Activated naive CD4-positive, alpha-beta T cell treated with anti-CD3 and anti-CD28 coated beads, Interleukin-2, amount 10 ng/mL, durations not matched to agents 5 hours and 36 hours (primary cell): ENCODE results near the gene RRAD. TPM values are rescaled to one million over a fixed set of nuclear protein-coding genes. Genes with fewer than 3 reads are reported as not detected.

Source experiments
- total RNA-seq, 2 experiments: library from RNA; stranded (reverse); gene quantifications; one replicate each; pipeline ENCODE4 v1.2.3, GENCODE V29; 2021

The RRAD gene
- total RNA-seq: under 1 TPM; 0.29 to 0.38 TPM

GRCh38 chr16:66925322-66925840 is at the start of gene RRAD:
Gene RRAD, minus strand, starts transcription at chr16:66925535. Its CDS starts 356 bp downstream, at chr16:66925179.

GRCh38 chr16:66961065-66961744 is 35.9 kb upstream of the RRAD start, which contains the start of gene CES3:
Gene CES3, plus strand, starts transcription at chr16:66961266. Its CDS starts 42 bp downstream, at chr16:66961308.

GRCh38 chr16:66935314-66936011 is 10.1 kb upstream of the RRAD start, which contains the start of gene CES2:
Gene CES2, plus strand, starts transcription at chr16:66935516. Its CDS starts 120 bp downstream, at chr16:66935636.

GRCh38 chr16:66934138-66934838 is 9.0 kb upstream of the RRAD start, which contains the start of gene CIAO2B:
Gene CIAO2B, minus strand, starts transcription at chr16:66934402. Its CDS starts 38 bp downstream, at chr16:66934364.

GRCh38 chr16:66918803-66919568 is 6.3 kb downstream of the RRAD start, which contains the start of gene CDH16:
Gene CDH16, minus strand, starts transcription at chr16:66918885. Its CDS starts 820 bp downstream, at chr16:66918065.

GRCh38 chr16:66880288-66881013 is 44.9 kb downstream of the RRAD start, which contains the start of gene PDP2:
Gene PDP2, plus strand, starts transcription at chr16:66880515. Its CDS starts 3,770 bp downstream, at chr16:66884285.

Other genes with a start within 250 kb of the RRAD start
- gene CMTM4, start 228.8 kb downstream of the RRAD start, total RNA-seq: 1 to 10 TPM; 1.0 to 1.1 TPM
- 10 to 100 TPM; 43.3 to 56.5 TPM for gene DYNC1LI2, start 173.9 kb downstream of the RRAD start, total RNA-seq
- not detected for gene TERB1, start 124.0 kb downstream of the RRAD start, total RNA-seq
- gene NAE1, start 94.6 kb downstream of the RRAD start, total RNA-seq: 10 to 100 TPM; 58.4 to 61.5 TPM
- gene CA7, start 81.1 kb downstream of the RRAD start, total RNA-seq: not detected
- gene PDP2, start 45.0 kb downstream of the RRAD start, total RNA-seq: 10 to 100 TPM; 19.8 to 23.4 TPM
- not detected for gene CDH16, start 6.7 kb downstream of the RRAD start, total RNA-seq
- 10 to 100 TPM; 84.4 to 95.3 TPM for gene CIAO2B, start 8.9 kb upstream of the RRAD start, total RNA-seq
- gene CES2, start 10.0 kb upstream of the RRAD start, total RNA-seq: 10 to 100 TPM; 34.3 to 35.8 TPM
- 1 to 10 TPM; 4.8 to 4.9 TPM for gene CES3, start 35.7 kb upstream of the RRAD start, total RNA-seq
- gene CES4A, start 63.1 kb upstream of the RRAD start, total RNA-seq: 10 to 100 TPM; 55.5 to 61.9 TPM
- 100 to 1,000 TPM; 246 to 271 TPM for gene CBFB, start 103.6 kb upstream of the RRAD start, total RNA-seq
- gene PHAF1, start 184.4 kb upstream of the RRAD start, total RNA-seq: 10 to 100 TPM; 15.9 to 17.3 TPM
- gene B3GNT9, start 225.5 kb upstream of the RRAD start, total RNA-seq: 10 to 100 TPM; 12.6 to 13.6 TPM
- 10 to 100 TPM; 87.4 to 89.2 TPM for gene TRADD, start 234.4 kb upstream of the RRAD start, total RNA-seq
- gene FBXL8, start 234.4 kb upstream of the RRAD start, total RNA-seq: 10 to 100 TPM; 79.6 to 83.9 TPM
- gene HSF4, start 239.2 kb upstream of the RRAD start, total RNA-seq: 100 to 1,000 TPM; 195 to 227 TPM
- gene NOL3, start 245.0 kb upstream of the RRAD start, total RNA-seq: 10 to 100 TPM; 55.3 to 58.6 TPM